Uterus (tissue), 4 donors: ENCODE measurements around the gene HPSE2. TPM values are rescaled to one million over a fixed set of nuclear protein-coding genes. Genes with fewer than 3 reads are reported as not detected.

ENCODE experiments used
- DNase-seq, 2 donors: peaks; one replicate each; pipeline ENCODE4 v3.0.0-alpha.2; 2019 to 2020
- H3K27ac ChIP-seq, 2 donors: fragments of 200-600 bp; sonication (generic); 1 replicate in 1 of 2; 2 replicates in 1 of 2; pipeline ENCODE4 v1.5.1; 2016 to 2018
- H3K27me3 ChIP-seq, 2 donors: fragments of 200-600 bp; sonication (generic); one replicate each; pipeline ENCODE4 v1.5.1; 2018 to 2019; ENCODE audit warnings: control low read depth in 1 of 2
- H3K36me3 ChIP-seq, 2 donors: fragments of 200-600 bp; sonication (generic); one replicate each; pipeline ENCODE4 v1.5.1; 2019; ENCODE audit warnings: control low read depth in 1 of 2
- H3K4me1 ChIP-seq, 2 donors: fragments of 200-600 bp; sonication (generic); one replicate each; pipeline ENCODE4 v1.5.1; 2018 to 2019; ENCODE audit warnings: control low read depth in 1 of 2
- H3K4me3 ChIP-seq, 2 donors: fragments of 200-600 bp; sonication (generic); 1 replicate in 1 of 2; 2 replicates in 1 of 2; pipeline ENCODE4 v1.5.1; 2018 to 2019; ENCODE audit warnings: mild to moderate bottlenecking in 1 of 2
- H3K9me3 ChIP-seq, 2 donors: fragments of 200-600 bp; sonication (generic); one replicate each; pipeline ENCODE4 v1.5.1; 2019; ENCODE audit warnings: control low read depth in 1 of 2
- POLR2A ChIP-seq, 2 donors: fragments of 450-650 bp; IDR thresholded peaks; one replicate each; pipeline ENCODE4 v1.6.1; 2016; ENCODE audit warnings: antibody characterized with exemption in 2 of 2, mild to moderate bottlenecking in 1 of 2, moderate library complexity in 1 of 2
- intact Hi-C: fragments of 100-400 bp; cut with DNase I; formaldehyde crosslinking; loops from one replicate; pipeline ENCODE4 v1.15.1; 2023; ENCODE audit warnings: low total_unique reads
- total RNA-seq, 4 donors: library from RNA; depleted of rRNA in 3 of 4; stranded (reverse); fragments of >200 nt in 3 of 4; gene quantifications; one replicate each; pipeline versions ENCODE4 v1.1.0 to v1.2.4, GENCODE V29; 2014 to 2023
- TF ChIP-seq, protein P1 (sequence below), 4 experiments: fragments of 200-600 bp in 2 of 4; fragments of 450-650 bp in 2 of 4; sonication (generic) in 2 of 4; IDR thresholded peaks; one replicate each; pipeline ENCODE4 v1.5.1; 2016 to 2019; ENCODE audit warnings: antibody characterized with exemption in 4 of 4, mild to moderate bottlenecking in 2 of 4, moderate library complexity in 1 of 4
- donor health status: DM: yes; HTN: yes; CAD: no.

Gene HPSE2
- total RNA-seq, 4 donors from 2014 or later, result 7.0 to 13.6 (median 7.7) TPM; not detected in 1

GRCh38 chr10:98959379-98959778 lies 276.3 kb downstream of the HPSE2 start:
- no peak for TF ChIP-seq POLR2A (IDR thresholded peaks at IDR 0.05)
- TF ChIP-seq, protein P1, sequence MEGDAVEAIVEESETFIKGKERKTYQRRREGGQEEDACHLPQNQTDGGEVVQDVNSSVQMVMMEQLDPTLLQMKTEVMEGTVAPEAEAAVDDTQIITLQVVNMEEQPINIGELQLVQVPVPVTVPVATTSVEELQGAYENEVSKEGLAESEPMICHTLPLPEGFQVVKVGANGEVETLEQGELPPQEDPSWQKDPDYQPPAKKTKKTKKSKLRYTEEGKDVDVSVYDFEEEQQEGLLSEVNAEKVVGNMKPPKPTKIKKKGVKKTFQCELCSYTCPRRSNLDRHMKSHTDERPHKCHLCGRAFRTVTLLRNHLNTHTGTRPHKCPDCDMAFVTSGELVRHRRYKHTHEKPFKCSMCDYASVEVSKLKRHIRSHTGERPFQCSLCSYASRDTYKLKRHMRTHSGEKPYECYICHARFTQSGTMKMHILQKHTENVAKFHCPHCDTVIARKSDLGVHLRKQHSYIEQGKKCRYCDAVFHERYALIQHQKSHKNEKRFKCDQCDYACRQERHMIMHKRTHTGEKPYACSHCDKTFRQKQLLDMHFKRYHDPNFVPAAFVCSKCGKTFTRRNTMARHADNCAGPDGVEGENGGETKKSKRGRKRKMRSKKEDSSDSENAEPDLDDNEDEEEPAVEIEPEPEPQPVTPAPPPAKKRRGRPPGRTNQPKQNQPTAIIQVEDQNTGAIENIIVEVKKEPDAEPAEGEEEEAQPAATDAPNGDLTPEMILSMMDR (IDR thresholded peaks at IDR 0.05), result no peak
- H3K27ac ChIP-seq, result no peak overlapping the region

GRCh38 chr10:98957801-98958200 lies 277.9 kb downstream of the HPSE2 start:
- no peaks in the 10 kb centered on the region for H3K9me3 ChIP-seq
- H3K27ac ChIP-seq, result no peak overlapping the region
- intact Hi-C loops, result no loop called here
- no peaks in the 10 kb centered on the region for H3K27me3 ChIP-seq
- H3K4me3 ChIP-seq, result no peak overlapping the region
- no peaks in the 10 kb centered on the region for H3K4me1 ChIP-seq
- no peak for DNase-seq
- TF ChIP-seq POLR2A (IDR thresholded peaks at IDR 0.05), result no peak
- TF ChIP-seq, protein P1 (IDR thresholded peaks at IDR 0.05), result no peak
- no peaks in the 10 kb centered on the region for H3K36me3 ChIP-seq

More at GRCh38 chr10:98959379-98959778, 276.3 kb downstream of the HPSE2 start:
- no peak for DNase-seq
- H3K36me3 ChIP-seq, result no peaks in the 10 kb centered on the region
- no peaks in the 10 kb centered on the region for H3K27me3 ChIP-seq
- intact Hi-C loops, result no loop called here
- no peaks in the 10 kb centered on the region for H3K9me3 ChIP-seq
- no peaks in the 10 kb centered on the region for H3K4me1 ChIP-seq
- no peak overlapping the region for H3K4me3 ChIP-seq

- H3K4me3 ChIP-seq, result no peak overlapping the region
- DNase-seq, result no peak
- TF ChIP-seq, protein P1 (IDR thresholded peaks at IDR 0.05), result no peak
- TF ChIP-seq POLR2A (IDR thresholded peaks at IDR 0.05), result no peak
- H3K27me3 ChIP-seq, result no peaks in the 10 kb centered on the region
- H3K27ac ChIP-seq, result no peak overlapping the region
- H3K36me3 ChIP-seq, result no peaks in the 10 kb centered on the region
- no peaks in the 10 kb centered on the region for H3K9me3 ChIP-seq
- intact Hi-C loops, result no loop called here
- H3K4me1 ChIP-seq, result no peaks in the 10 kb centered on the region
Measured at GRCh38 chr10:98956576-98957260, 278.9 kb downstream of the HPSE2 start.

DNA sequence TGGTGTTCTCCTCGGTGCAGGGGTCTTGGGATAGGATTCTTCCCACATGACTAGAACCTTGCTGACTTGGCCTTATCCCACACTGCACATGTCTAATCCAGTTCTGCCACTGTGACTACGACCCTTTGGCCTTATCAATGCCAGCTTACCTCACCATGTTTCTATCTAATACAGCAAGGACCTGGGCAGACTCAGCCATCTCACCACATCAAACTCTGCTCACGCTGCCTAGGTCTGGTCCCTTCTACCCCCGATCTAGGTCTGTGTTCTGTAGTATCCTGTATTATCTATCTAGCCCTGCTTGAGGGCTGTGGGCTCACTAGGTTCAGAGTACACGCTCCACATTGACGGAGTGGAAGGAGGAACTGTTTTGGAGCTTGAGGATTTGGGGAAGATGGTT lies 282.4 kb downstream of the HPSE2 start:
- Histone ChIP-seq H3K27ac (no peak overlapping the region), H3K27me3 (no peaks in the 10 kb centered on the region), H3K4me3 (no peak overlapping the region), H3K9me3 (no peaks in the 10 kb centered on the region), H3K4me1 (no peaks in the 10 kb centered on the region), H3K36me3 (no peaks in the 10 kb centered on the region)
- intact Hi-C loops, result no loop called here
- DNase-seq, result no peak
- TF ChIP-seq, protein P1 (IDR thresholded peaks at IDR 0.05), result no peak
- TF ChIP-seq POLR2A (IDR thresholded peaks at IDR 0.05), result no peak

GRCh38 chr10:98951269-98952000 lies 284.2 kb downstream of the HPSE2 start:
- H3K27ac ChIP-seq, result no peak overlapping the region
- H3K9me3 ChIP-seq, result no peaks in the 10 kb centered on the region
- no peaks in the 10 kb centered on the region for H3K36me3 ChIP-seq
- H3K4me1 ChIP-seq, result no peaks in the 10 kb centered on the region
- intact Hi-C loops, result no loop called here
- TF ChIP-seq POLR2A (IDR thresholded peaks at IDR 0.05), result no peak
- no peak for DNase-seq
- H3K4me3 ChIP-seq, result no peak overlapping the region
- H3K27me3 ChIP-seq, result no peaks in the 10 kb centered on the region
